ENCODE measurements around the gene BEGAIN.

The BEGAIN gene

GRCh38 chr14:100568998-100569733 is 18.1 kb downstream of the BEGAIN start:
- TF ChIP-seq CTCF (IDR thresholded peaks at IDR 0.05; ENCODE audit: extremely low read depth, missing control alignments) = no peak

GRCh38 chr14:100568164-100568997 is 18.8 kb downstream of the BEGAIN start:
- no peak for TF ChIP-seq CTCF (IDR thresholded peaks at IDR 0.05; ENCODE audit: extremely low read depth, missing control alignments)
- DNase-seq (ENCODE audit: low spot score) = no peak

More at GRCh38 chr14:100568998-100569733, 18.1 kb downstream of the BEGAIN start:
- DNase-seq (ENCODE audit: low spot score) = no peak

GRCh38 chr14:100567877-100568163 is 19.4 kb downstream of the BEGAIN start:
- DNase-seq (ENCODE audit: low spot score) = no peak
- TF ChIP-seq CTCF (IDR thresholded peaks at IDR 0.05; ENCODE audit: extremely low read depth, missing control alignments) = no peak

- no peak for DNase-seq (ENCODE audit: low spot score)
Measured at GRCh38 chr14:100567009-100567876, 20.0 kb downstream of the BEGAIN start.

GRCh38 chr14:100566586-100566985 is 20.6 kb downstream of the BEGAIN start:
- TF ChIP-seq CTCF (IDR thresholded peaks at IDR 0.05; ENCODE audit: extremely low read depth, missing control alignments) = no peak
- no peak for DNase-seq (ENCODE audit: low spot score)

More at GRCh38 chr14:100567009-100567876, 20.0 kb downstream of the BEGAIN start:
- no peak for TF ChIP-seq CTCF (IDR thresholded peaks at IDR 0.05; ENCODE audit: extremely low read depth, missing control alignments)

GRCh38 chr14:100566119-100566518 is 21.1 kb downstream of the BEGAIN start:
- DNase-seq (ENCODE audit: low spot score) = no peak
- no peak for TF ChIP-seq CTCF (IDR thresholded peaks at IDR 0.05; ENCODE audit: extremely low read depth, missing control alignments)
